Mesothelial cell of epicardium (in vitro differentiated cells): ENCODE results near the gene EPHB6. TPM values are rescaled to one million over a fixed set of nuclear protein-coding genes. Genes with fewer than 3 reads are reported as not detected.

ENCODE experiments used
- total RNA-seq: library from RNA; stranded (reverse); gene quantifications from 3 replicates; pipeline ENCODE4 v1.2.1, GENCODE V29; 2021

EPHB6 gene
- total RNA-seq, 1 donor from 2014 or later = 28.0 TPM

Other genes starting within 250 kb of the EPHB6 start
- not detected in 3 replicates for gene PRSS1, start 105.6 kb upstream of the EPHB6 start, total RNA-seq
- gene PRSS2, start 84.1 kb upstream of the EPHB6 start, total RNA-seq = not detected in 3 replicates
- 4.2 to 5.7 TPM (median 5.6 TPM) in 3 replicates for gene TRPV6, start 30.7 kb downstream of the EPHB6 start, total RNA-seq
- 0.18 to 0.56 TPM (median 0.29 TPM) in 3 replicates for gene TRPV5, start 78.7 kb downstream of the EPHB6 start, total RNA-seq
- not detected in 3 replicates for gene LLCFC1, start 84.4 kb downstream of the EPHB6 start, total RNA-seq
- 1.9 to 4.2 TPM (median 2.3 TPM) in 3 replicates for gene KEL, start 107.3 kb downstream of the EPHB6 start, total RNA-seq
- 0.29 to 0.42 TPM (median 0.33 TPM) in 3 replicates for gene OR9A2, start 172.1 kb downstream of the EPHB6 start, total RNA-seq
- not detected in 3 replicates for gene OR6V1, start 197.3 kb downstream of the EPHB6 start, total RNA-seq